H7 (cell line): ENCODE measurements around the gene FRAS1. TPM values are rescaled to one million over a fixed set of nuclear protein-coding genes. Genes with fewer than 3 reads are reported as not detected.
"Not testable (repeated sequence)": the region's sequence is repeated elsewhere in the genome, so short reads cannot be mapped to it uniquely, and the experiment has no call there.

Experiments used
- DNase-seq: peaks from one replicate; pipeline ENCODE4 v3.0.0; 2012
- H3K27me3 ChIP-seq: 2 replicates; pipeline ENCODE4 v1.6.0; 2011; ENCODE audit warnings: mild to moderate bottlenecking, low read length; ENCODE audit not compliant: control insufficient read depth, insufficient read depth
- H3K36me3 ChIP-seq: replicated peaks from 2 replicates; pipeline ENCODE4 v1.5.1; 2011; ENCODE audit warnings: low read length; ENCODE audit not compliant: control insufficient read depth, insufficient read depth
- H3K4me3 ChIP-seq: 2 replicates; pipeline ENCODE4 v1.5.1; 2011; ENCODE audit warnings: low read depth, mild to moderate bottlenecking, control low read depth, low read length, moderate library complexity; ENCODE audit not compliant: insufficient read depth
- total RNA-seq: library from RNA; depleted of rRNA; stranded (reverse); fragments of >200 nt; shearing (Covaris generic); gene quantifications from 2 replicates; pipeline ENCODE4 v1.2.3, GENCODE V29; 2014

The FRAS1 gene
- total RNA-seq, 1 experiment from 2014 or later, result 20.9 TPM

GRCh38 chr4:78325271-78326157 lies 268.4 kb downstream of the FRAS1 start:
- no peak for DNase-seq
- H3K27me3 ChIP-seq, result no peaks in the 10 kb centered on the region
- H3K36me3 ChIP-seq, result no peaks in the 10 kb centered on the region
- no peak overlapping the region for H3K4me3 ChIP-seq

- not testable (repeated sequence) for H3K36me3 ChIP-seq, H3K27me3 ChIP-seq, H3K4me3 ChIP-seq, DNase-seq
Observed at GRCh38 chr4:78328591-78328990, 271.5 kb downstream of the FRAS1 start.

DNA sequence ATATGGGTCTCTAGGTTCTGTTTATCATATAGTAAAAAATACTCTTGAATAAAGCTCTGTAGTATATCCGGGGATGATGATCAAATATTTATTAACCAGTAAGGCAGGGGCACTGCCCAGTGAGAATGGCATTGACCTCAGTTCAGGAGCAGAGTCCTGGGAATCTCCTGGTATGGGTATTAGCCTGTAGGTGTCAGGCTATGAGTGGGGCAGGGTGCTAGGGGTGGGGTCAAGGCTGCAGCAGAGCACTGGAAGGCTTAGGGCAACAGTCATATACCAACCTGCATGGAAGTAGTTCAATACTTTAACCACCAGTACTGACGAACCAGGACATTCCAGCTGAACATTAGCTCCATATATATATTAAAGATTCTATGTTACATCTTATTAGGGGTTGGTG lies 274.1 kb downstream of the FRAS1 start:
- Histone ChIP-seq H3K27me3 (no peaks in the 10 kb centered on the region), H3K36me3 (no peaks in the 10 kb centered on the region), H3K4me3 (no peak overlapping the region)
- DNase-seq, result no peak

- DNase-seq, result no peak
- no peaks in the 10 kb centered on the region for H3K36me3 ChIP-seq
- H3K4me3 ChIP-seq, result no peak overlapping the region
- no peaks in the 10 kb centered on the region for H3K27me3 ChIP-seq
Observed at GRCh38 chr4:78331965-78332364, 274.8 kb downstream of the FRAS1 start.

- DNase-seq, result no peak
- Histone ChIP-seq H3K27me3 (no peaks in the 10 kb centered on the region), H3K4me3 (no peak overlapping the region), H3K36me3 (no peaks in the 10 kb centered on the region; the same call in 1 of the 2 replicates)
Observed at GRCh38 chr4:78332976-78333375, 275.9 kb downstream of the FRAS1 start.

DNA sequence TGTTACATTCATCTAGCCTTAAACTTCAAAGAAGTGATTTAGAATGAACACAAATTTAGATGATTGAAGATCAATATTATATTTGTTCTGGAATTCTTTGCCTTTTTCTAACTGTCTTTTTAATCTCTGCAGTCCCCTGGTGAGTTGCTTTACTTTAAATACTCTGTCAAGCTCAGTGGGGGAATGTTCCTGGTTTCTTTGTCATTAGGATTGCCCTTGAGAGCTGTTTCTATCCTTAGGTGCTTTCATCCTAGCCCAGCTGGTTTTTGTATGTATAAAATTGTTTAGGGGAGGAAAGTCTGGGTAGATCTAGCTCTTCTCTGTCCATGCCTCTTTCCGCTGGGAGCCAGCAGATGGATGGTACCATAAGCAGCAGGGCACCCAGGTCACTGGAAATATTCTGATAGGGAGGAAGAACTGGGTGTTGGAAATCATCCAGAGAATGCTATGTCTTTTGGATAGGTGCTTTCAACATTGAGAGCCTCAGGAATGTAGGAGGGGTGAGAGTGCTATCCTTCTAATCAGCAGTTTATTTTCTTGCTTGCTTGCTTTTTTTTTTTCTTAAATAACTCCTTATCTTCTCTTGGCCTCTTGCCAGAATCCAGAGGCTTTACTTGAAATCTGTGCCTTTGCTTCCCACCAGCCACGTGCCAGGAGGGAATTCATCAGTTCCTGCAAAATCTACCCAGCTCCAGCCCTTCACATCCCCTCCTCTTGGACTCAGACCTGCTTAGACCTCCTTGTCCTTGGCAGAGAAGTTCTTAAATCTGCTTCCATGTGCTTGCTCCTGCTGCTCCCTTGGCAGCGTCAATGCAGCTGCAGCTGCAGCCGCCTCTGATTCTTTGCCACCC lies 279.2 kb downstream of the FRAS1 start:
- Histone ChIP-seq H3K4me3 (no peak overlapping the region), H3K36me3 (no peaks in the 10 kb centered on the region; the same call in 1 of the 2 replicates), H3K27me3 (no peaks in the 10 kb centered on the region)
- no peak for DNase-seq

GRCh38 chr4:78337244-78338020 lies 280.3 kb downstream of the FRAS1 start:
- no peaks in the 10 kb centered on the region; the same call in 1 of the 2 replicates for H3K36me3 ChIP-seq
- no peak for DNase-seq
- no peaks in the 10 kb centered on the region for H3K27me3 ChIP-seq
- no peak overlapping the region for H3K4me3 ChIP-seq

GRCh38 chr4:78342125-78342524 lies 285.0 kb downstream of the FRAS1 start:
- H3K27me3 ChIP-seq, result no peaks in the 10 kb centered on the region
- H3K36me3 ChIP-seq, result no peaks in the 10 kb centered on the region; the same call in 1 of the 2 replicates
- DNase-seq, result no peak
- H3K4me3 ChIP-seq, result no peak overlapping the region

DNA sequence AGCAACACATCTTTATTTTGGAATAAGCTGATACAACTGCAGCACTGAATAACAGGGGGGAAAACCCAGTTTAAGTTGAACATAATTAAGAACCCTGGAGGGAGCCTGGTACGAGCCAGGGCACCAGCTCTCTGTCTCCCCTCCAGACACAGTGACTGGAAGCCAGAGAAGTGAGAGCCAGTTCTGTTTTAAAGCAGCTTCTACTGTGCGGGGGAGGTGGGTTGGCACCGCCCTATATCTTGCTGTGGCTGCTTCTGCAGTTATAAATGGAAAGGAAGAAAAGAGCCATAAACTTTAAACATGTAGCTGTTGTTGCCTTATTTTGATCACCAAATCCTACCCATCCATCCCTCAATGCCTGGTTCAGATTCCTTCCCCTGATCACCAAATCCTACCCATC lies 286.6 kb downstream of the FRAS1 start:
- H3K4me3 ChIP-seq, result no peak overlapping the region
- H3K27me3 ChIP-seq, result no peaks in the 10 kb centered on the region
- DNase-seq, result no peak
- no peaks in the 10 kb centered on the region for H3K36me3 ChIP-seq

GRCh38 chr4:78345237-78345636 lies 288.1 kb downstream of the FRAS1 start:
- H3K27me3 ChIP-seq, result no peaks in the 10 kb centered on the region
- DNase-seq, result no peak
- no peak overlapping the region for H3K4me3 ChIP-seq
- H3K36me3 ChIP-seq, result no peaks in the 10 kb centered on the region

GRCh38 chr4:78346222-78346621 lies 289.1 kb downstream of the FRAS1 start:
- no peaks in the 10 kb centered on the region for H3K27me3 ChIP-seq
- DNase-seq, result no peak

DNA sequence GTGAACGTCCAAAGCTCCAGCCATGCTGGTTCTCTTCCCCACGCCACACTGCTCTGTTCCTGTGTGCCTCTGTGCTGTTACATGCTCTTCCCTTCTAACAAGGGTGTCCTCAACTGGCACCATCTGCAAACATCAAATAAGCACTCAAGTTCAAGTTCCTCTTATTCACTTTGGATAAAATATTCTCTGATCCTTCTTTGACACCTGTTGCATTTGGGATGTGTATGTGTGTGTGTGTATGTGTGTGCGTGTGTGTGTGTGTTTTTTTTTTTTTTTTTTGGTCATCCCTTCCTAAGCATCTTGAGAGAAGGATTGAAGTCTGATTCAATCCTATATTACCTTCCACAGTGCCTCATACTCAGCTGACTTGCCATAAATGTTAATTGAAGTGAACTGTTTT lies 290.4 kb downstream of the FRAS1 start:
- no peak for DNase-seq
- no peaks in the 10 kb centered on the region for H3K27me3 ChIP-seq
- H3K4me3 ChIP-seq, result no peak overlapping the region
- H3K36me3 ChIP-seq, result no peaks in the 10 kb centered on the region

More at GRCh38 chr4:78346222-78346621, 289.1 kb downstream of the FRAS1 start:
- Histone ChIP-seq H3K36me3 (no peaks in the 10 kb centered on the region), H3K4me3 (no peak overlapping the region)

- no peak overlapping the region for H3K4me3 ChIP-seq
- no peaks in the 10 kb centered on the region for H3K27me3 ChIP-seq
- DNase-seq, result no peak
- H3K36me3 ChIP-seq, result no peaks in the 10 kb centered on the region
Observed at GRCh38 chr4:78353921-78354320, 296.8 kb downstream of the FRAS1 start.

- no peaks in the 10 kb centered on the region for H3K36me3 ChIP-seq
Observed at GRCh38 chr4:78354782-78355181, 297.7 kb downstream of the FRAS1 start.

More at GRCh38 chr4:78354782-78355181, 297.7 kb downstream of the FRAS1 start:
- no peak for DNase-seq
- Histone ChIP-seq H3K27me3 (no peaks in the 10 kb centered on the region), H3K4me3 (no peak overlapping the region)
